OCI-LY1 (cell line): ENCODE data around the gene EIF2A.

ENCODE experiments used
- H2AFZ ChIP-seq: fragments of 200-600 bp; sonication (generic), shearing (Covaris generic); 2 replicates; pipeline ENCODE4 v1.6.0; 2014; ENCODE audit warnings: antibody characterized with exemption, mild to moderate bottlenecking, low read length
- H3F3A ChIP-seq: fragments of 200-600 bp; sonication (generic), shearing (Covaris generic); 2 replicates; pipeline ENCODE4 v1.6.0; 2014; ENCODE audit warnings: mild to moderate bottlenecking, antibody characterized with exemption, low read length, moderate library complexity; ENCODE audit not compliant: insufficient read depth
- H3K27ac ChIP-seq: fragments of 200-600 bp; sonication (generic); 2 replicates; pipeline ENCODE4 v1.5.1; 2014; ENCODE audit warnings: low read length, mixed run types, mild to moderate bottlenecking, low read depth; ENCODE audit not compliant: poor library complexity, severe bottlenecking
- H3K27me3 ChIP-seq: fragments of 200-600 bp; sonication (generic); 2 replicates; pipeline ENCODE4 v1.6.0; 2014; ENCODE audit warnings: antibody characterized with exemption, mild to moderate bottlenecking, low read length, moderate library complexity; ENCODE audit not compliant: insufficient read depth
- H3K36me3 ChIP-seq: fragments of 200-600 bp; sonication (generic); 2 replicates; pipeline ENCODE4 v1.6.1; 2014; ENCODE audit warnings: mild to moderate bottlenecking, antibody characterized with exemption, low read length, moderate library complexity, mixed read lengths; ENCODE audit not compliant: insufficient read depth
- H3K4me1 ChIP-seq: fragments of 200-600 bp; sonication (generic); 2 replicates; pipeline ENCODE4 v1.5.1; 2014; ENCODE audit warnings: mild to moderate bottlenecking, low read length, moderate library complexity; ENCODE audit not compliant: insufficient read depth, severe bottlenecking
- H3K4me2 ChIP-seq: fragments of 200-600 bp; sonication (generic), shearing (Covaris generic); 2 replicates; pipeline ENCODE4 v1.6.1; 2014; ENCODE audit warnings: low read length
- H3K4me3 ChIP-seq: fragments of 200-600 bp; sonication (generic); 2 replicates; pipeline ENCODE4 v1.5.1; 2014; ENCODE audit warnings: low read length, low read depth, mild to moderate bottlenecking, mixed read lengths; ENCODE audit not compliant: poor library complexity, severe bottlenecking
- H3K79me2 ChIP-seq: fragments of 200-600 bp; shearing (Covaris generic); 2 replicates; pipeline ENCODE4 v1.6.1; 2016; ENCODE audit warnings: mixed run types, low read length, mixed read lengths; ENCODE audit not compliant: insufficient read depth
- H3K9ac ChIP-seq: fragments of 200-600 bp; sonication (generic), shearing (Covaris generic); 2 replicates; pipeline ENCODE4 v1.6.1; 2014; ENCODE audit warnings: mild to moderate bottlenecking, low read length, mixed read lengths
- H3K9me2 ChIP-seq: fragments of 200-600 bp; sonication (generic), shearing (Covaris generic); 2 replicates; pipeline ENCODE4 v1.6.1; 2014; ENCODE audit warnings: low read depth, mild to moderate bottlenecking, low read length, mixed read lengths
- H3K9me3 ChIP-seq: fragments of 200-600 bp; shearing (Covaris generic); 2 replicates; pipeline ENCODE4 v1.6.1; 2014; ENCODE audit warnings: low read length, mixed read lengths
- H4K20me1 ChIP-seq: fragments of 200-600 bp; sonication (generic), shearing (Covaris generic); 2 replicates; pipeline ENCODE4 v1.6.0; 2016; ENCODE audit warnings: mild to moderate bottlenecking, low read length; ENCODE audit not compliant: insufficient read depth
- CTCF ChIP-seq: fragments of 200-600 bp; sonication (generic), shearing (Covaris generic); IDR thresholded peaks from 2 replicates; pipeline ENCODE4 v1.5.1; 2017; ENCODE audit warnings: mild to moderate bottlenecking, antibody characterized with exemption, low read length, moderate library complexity, mixed read lengths
- EZH2 ChIP-seq: fragments of 200-600 bp; sonication (generic), shearing (Covaris generic); IDR thresholded peaks from 2 replicates; pipeline ENCODE4 v1.8.0; 2017; ENCODE audit warnings: borderline replicate concordance, mixed run types, mild to moderate bottlenecking, antibody characterized with exemption, low read length, moderate library complexity, mixed read lengths

Gene EIF2A

GRCh38 chr3:150503402-150504099, 43.0 kb upstream of the EIF2A start:
- H3F3A ChIP-seq, result no peaks in the 10 kb centered on the region
- no peaks in the 10 kb centered on the region for H3K4me1 ChIP-seq
- no peaks in the 10 kb centered on the region for H3K9me3 ChIP-seq
- H4K20me1 ChIP-seq, result no peaks in the 10 kb centered on the region
- no peaks in the 10 kb centered on the region for H3K79me2 ChIP-seq
- H3K4me2 ChIP-seq, result no peak overlapping the region
- no peaks in the 10 kb centered on the region for H3K27me3 ChIP-seq
- no peak overlapping the region for H3K9ac ChIP-seq
- H3K27ac ChIP-seq, result no peak overlapping the region
- no peaks in the 10 kb centered on the region for H3K9me2 ChIP-seq
- H3K4me3 ChIP-seq, result no peak overlapping the region
- no peaks in the 10 kb centered on the region; the same call in 1 of the 2 replicates for H3K36me3 ChIP-seq
- H2AFZ ChIP-seq, result no peak overlapping the region
- TF ChIP-seq CTCF, result no peak; the same call in 1 of the 2 replicates
- no peak for TF ChIP-seq EZH2

GRCh38 chr3:150504483-150504882, 42.1 kb upstream of the EIF2A start:
- Histone ChIP-seq H3K27ac (no peak overlapping the region), H3K9ac (no peak overlapping the region), H3K79me2 (no peaks in the 10 kb centered on the region), H4K20me1 (no peaks in the 10 kb centered on the region), H3K27me3 (no peaks in the 10 kb centered on the region), H3F3A (no peaks in the 10 kb centered on the region), H3K4me2 (no peak overlapping the region), H3K4me1 (no peaks in the 10 kb centered on the region), H3K9me3 (no peaks in the 10 kb centered on the region), H2AFZ (no peak overlapping the region), H3K4me3 (no peak overlapping the region), H3K36me3 (no peaks in the 10 kb centered on the region; the same call in 1 of the 2 replicates), H3K9me2 (no peaks in the 10 kb centered on the region)
- TF ChIP-seq EZH2, result no peak
- no peak for TF ChIP-seq CTCF

GRCh38 chr3:150508401-150508800, 38.2 kb upstream of the EIF2A start:
- H4K20me1 ChIP-seq, result no peaks in the 10 kb centered on the region
- TF ChIP-seq EZH2 (no peak), CTCF (no peak)
- no peaks in the 10 kb centered on the region for H3K9me2 ChIP-seq
- no peak overlapping the region for H2AFZ ChIP-seq
- H3K27me3 ChIP-seq, result no peaks in the 10 kb centered on the region
- H3K4me3 ChIP-seq, result no peak overlapping the region
- no peaks in the 10 kb centered on the region for H3K36me3 ChIP-seq
- no peak overlapping the region for H3K27ac ChIP-seq
- H3F3A ChIP-seq, result no peaks in the 10 kb centered on the region
- H3K4me2 ChIP-seq, result no peak overlapping the region
- no peaks in the 10 kb centered on the region for H3K9me3 ChIP-seq
- H3K9ac ChIP-seq, result no peak overlapping the region
- no peaks in the 10 kb centered on the region for H3K4me1 ChIP-seq
- no peaks in the 10 kb centered on the region for H3K79me2 ChIP-seq
